HG03460 (cell line): ENCODE data around the gene CEACAM21.
"Not testable (repeated sequence)": the region's sequence is repeated elsewhere in the genome, so short reads cannot be mapped to it uniquely, and the experiment has no call there.

Experiments
- ATAC-seq: cut with Tn5 transposase; IDR thresholded peaks from one replicate; pipeline ENCODE4 v1.9.1; 2021; ENCODE audit not compliant: unreplicated experiment

The CEACAM21 gene

GRCh38 chr19:41548954-41549688 lies 26.8 kb upstream of the CEACAM21 start:
- peak; percentile 54 for ATAC-seq

- ATAC-seq: no peak
Measured at GRCh38 chr19:41549884-41550283, 26.1 kb upstream of the CEACAM21 start.

GRCh38 chr19:41551212-41551610 lies 24.8 kb upstream of the CEACAM21 start:
- ATAC-seq: no peak

GRCh38 chr19:41551711-41552110 lies 24.3 kb upstream of the CEACAM21 start:
- no peak for ATAC-seq

- no peak for ATAC-seq
Measured at GRCh38 chr19:41552558-41552957, 23.4 kb upstream of the CEACAM21 start.

GRCh38 chr19:41553804-41554203 lies 22.2 kb upstream of the CEACAM21 start:
- no peak for ATAC-seq

GRCh38 chr19:41554907-41555306 lies 21.1 kb upstream of the CEACAM21 start:
- no peak for ATAC-seq

GRCh38 chr19:41555748-41556147 lies 20.2 kb upstream of the CEACAM21 start:
- no peak for ATAC-seq

- no peak for ATAC-seq
Measured at GRCh38 chr19:41563854-41564514, 12.0 kb upstream of the CEACAM21 start.

GRCh38 chr19:41564515-41565378 lies 11.2 kb upstream of the CEACAM21 start:
- no peak for ATAC-seq

- no peak for ATAC-seq
Measured at GRCh38 chr19:41565379-41565720, 10.6 kb upstream of the CEACAM21 start.

- ATAC-seq: no peak
Measured at GRCh38 chr19:41566001-41566400, 10.0 kb upstream of the CEACAM21 start.

- no peak for ATAC-seq
Measured at GRCh38 chr19:41569481-41570150, 6.3 kb upstream of the CEACAM21 start.

- ATAC-seq: no peak
Measured at GRCh38 chr19:41570179-41570578, 5.8 kb upstream of the CEACAM21 start.

- ATAC-seq: no peak
Measured at GRCh38 chr19:41570639-41571112, 5.3 kb upstream of the CEACAM21 start.

GRCh38 chr19:41577144-41577830 lies 1.3 kb downstream of the CEACAM21 start:
- no peak for ATAC-seq

- ATAC-seq: no peak
Measured at GRCh38 chr19:41577833-41578232, 1.9 kb downstream of the CEACAM21 start.

GRCh38 chr19:41578886-41579285 lies 2.9 kb downstream of the CEACAM21 start:
- no peak for ATAC-seq

- ATAC-seq: not testable (repeated sequence)
Measured at GRCh38 chr19:41581068-41581467, 5.1 kb downstream of the CEACAM21 start.

- ATAC-seq: not testable (repeated sequence)
Measured at GRCh38 chr19:41582577-41583182, 6.7 kb downstream of the CEACAM21 start.
